Naive thymus-derived CD4-positive, alpha-beta T cell (primary cell): ENCODE data around the gene LCLAT1. TPM values are rescaled to one million over a fixed set of nuclear protein-coding genes. Genes with fewer than 3 reads are reported as not detected.

Source experiments
- ATAC-seq: fragments of 150-1000 bp; cut with Tn5 transposase; 2 replicates; pipeline ENCODE4 v1.10.0; 2021; ENCODE audit warnings: mild to moderate bottlenecking, moderate library complexity
- CTCF ChIA-PET: fragments of 350-600 bp; sonication (Branson Sonifier 250); formaldehyde crosslinking; loops from one replicate; lab custom pipeline; 2021; ENCODE audit warnings: antibody characterized with exemption; lab: Charles Lee
- POLR2A ChIA-PET: fragments of 350-600 bp; sonication (Branson Sonifier 250); formaldehyde crosslinking; loops from one replicate; lab custom pipeline; 2021; ENCODE audit warnings: antibody characterized with exemption, inconsistent platforms; lab: Charles Lee
- DNase-seq, 9 donors: peaks; one replicate each; pipeline versions ENCODE4 v3.0.0 to v3.0.0-alpha.2; 2020 to 2022; ENCODE audit warnings: mixed read lengths in 1 of 9
- H3K27ac ChIP-seq: one replicate; pipeline ENCODE4 v1.7.0; 2013; ENCODE audit warnings: mild to moderate bottlenecking, low read depth, low read length, moderate library complexity
- H3K27me3 ChIP-seq, 2 donors: one replicate each; pipeline ENCODE4 v1.7.0; 2013; ENCODE audit warnings: low read length in 2 of 2, mild to moderate bottlenecking in 2 of 2, moderate library complexity in 2 of 2; ENCODE audit not compliant: control insufficient read depth in 2 of 2, insufficient read depth in 2 of 2
- H3K36me3 ChIP-seq, 3 experiments: 1 replicate in 2 of 3; 2 replicates in 1 of 3; pipeline ENCODE4 v1.7.0; 2013; ENCODE audit warnings: low read length in 3 of 3, mild to moderate bottlenecking in 3 of 3, moderate library complexity in 1 of 3; ENCODE audit not compliant: insufficient read depth in 3 of 3, control insufficient read depth in 2 of 3
- H3K4me1 ChIP-seq, 2 donors: one replicate each; pipeline ENCODE4 v1.7.0; 2013; ENCODE audit warnings: low read length in 2 of 2, mild to moderate bottlenecking in 2 of 2, moderate library complexity in 1 of 2; ENCODE audit not compliant: control insufficient read depth in 2 of 2, insufficient read depth in 2 of 2
- H3K4me3 ChIP-seq: 2 replicates; pipeline ENCODE4 v1.7.0; 2013; ENCODE audit warnings: mild to moderate bottlenecking, low read length
- H3K9me3 ChIP-seq, 3 experiments: 1 replicate in 2 of 3; 2 replicates in 1 of 3; pipeline ENCODE4 v1.7.0; 2013; ENCODE audit warnings: low read length in 3 of 3; ENCODE audit not compliant: control insufficient read depth in 2 of 3
- H3K27ac Mint-ChIP-seq, 9 donors: one replicate each; pipeline ENCODE4 v1.8.0; 2020 to 2022; ENCODE audit warnings: mixed read lengths in 9 of 9, mild to moderate bottlenecking in 8 of 9, moderate library complexity in 5 of 9, inconsistent platforms in 2 of 9
- H3K27me3 Mint-ChIP-seq, 5 donors: one replicate each; pipeline ENCODE4 v1.8.0; 2021 to 2022; ENCODE audit warnings: mixed read lengths in 5 of 5, mild to moderate bottlenecking in 1 of 5
- H3K36me3 Mint-ChIP-seq, 5 donors: one replicate each; pipeline ENCODE4 v1.8.0; 2020 to 2022; ENCODE audit warnings: mixed read lengths in 5 of 5, mild to moderate bottlenecking in 3 of 5, inconsistent platforms in 1 of 5
- H3K4me1 Mint-ChIP-seq, 7 donors: one replicate each; pipeline ENCODE4 v1.8.0; 2020 to 2022; ENCODE audit warnings: mixed read lengths in 7 of 7, mild to moderate bottlenecking in 3 of 7, inconsistent platforms in 1 of 7
- H3K4me3 Mint-ChIP-seq, 10 donors: one replicate each; pipeline ENCODE4 v1.8.0; 2020 to 2022; ENCODE audit warnings: mild to moderate bottlenecking in 10 of 10, mixed read lengths in 10 of 10, moderate library complexity in 6 of 10, inconsistent platforms in 2 of 10
- H3K9me3 Mint-ChIP-seq, 11 donors: one replicate each; pipeline ENCODE4 v1.8.0; 2020 to 2022; ENCODE audit warnings: mixed read lengths in 11 of 11, mild to moderate bottlenecking in 4 of 11, inconsistent platforms in 1 of 11, moderate library complexity in 1 of 11
- intact Hi-C, 2 donors: fragments of 100-400 bp; cut with micrococcal nuclease; formaldehyde crosslinking; loops; one replicate each; pipeline ENCODE4 v1.15.1; 2023
- polyA plus RNA-seq, 2 donors: library from polyadenylated mRNA; unstranded; fragments of 300-500 nt; fragmentation: Illumina TruSeq; gene quantifications; one replicate each; pipeline ENCODE4 v1.2.3, GENCODE V29; 2021
- total RNA-seq, 6 experiments: library from RNA in 5 of 6; stranded (reverse) in 5 of 6; gene quantifications; 1 replicate in 5 of 6; 2 replicates in 1 of 6; pipeline ENCODE4 v1.2.3 and lab custom pipeline; 2021 to 2026

LCLAT1 gene
- total and polyA plus RNA-seq, 7 experiments from 2014 or later, result 16.2 to 37.6 (median 22.2) TPM

DNA sequence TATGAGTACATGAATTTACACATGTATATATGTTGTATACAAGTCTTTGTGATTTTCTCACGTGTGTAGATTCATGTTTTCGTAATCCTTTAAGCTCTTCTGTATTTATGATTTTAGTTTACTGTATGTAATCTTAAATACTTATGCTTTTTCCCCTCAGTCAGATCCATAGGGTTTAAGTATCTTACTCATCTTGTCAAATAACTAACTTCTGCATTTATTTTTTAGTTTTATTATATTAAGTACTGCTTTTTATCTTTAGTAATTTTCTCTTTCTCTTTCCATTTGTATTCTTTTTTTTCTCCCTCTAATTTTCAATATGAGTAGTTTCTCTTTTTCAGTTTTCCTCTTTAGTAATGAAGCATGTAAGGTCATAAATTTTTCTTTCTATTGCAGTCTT lies 179.4 kb downstream of the LCLAT1 start:
- ATAC-seq (no peak), DNase-seq (no peak)
- Histone ChIP-seq H3K9me3 (no peaks in the 10 kb centered on the region), H3K4me1 (peaks cover 0 to 10% of the 10 kb centered on the region in 2 donors), H3K27ac (no peak overlapping the region), H3K4me3 (no peak overlapping the region), H3K27me3 (no peaks in the 10 kb centered on the region), H3K36me3 (peaks cover 0 to 8% (median 0%) of the 10 kb centered on the region in 3 experiments)
- ChIA-PET CTCF (no interaction called here), POLR2A (no interaction called here)
- Mint-ChIP-seq H3K36me3 (peaks cover 10 to 29% (median 20%) of the 10 kb centered on the region in 5 donors), H3K4me1 (peaks cover 14 to 73% (median 33%) of the 10 kb centered on the region in 7 donors), H3K4me3 (no peak overlapping the region), H3K9me3 (peaks cover 0 to 4% (median 0%) of the 10 kb centered on the region in 11 donors), H3K27me3 (no peaks in the 10 kb centered on the region), H3K27ac (no peak overlapping the region)
- intact Hi-C loops, result no loop called here

DNA sequence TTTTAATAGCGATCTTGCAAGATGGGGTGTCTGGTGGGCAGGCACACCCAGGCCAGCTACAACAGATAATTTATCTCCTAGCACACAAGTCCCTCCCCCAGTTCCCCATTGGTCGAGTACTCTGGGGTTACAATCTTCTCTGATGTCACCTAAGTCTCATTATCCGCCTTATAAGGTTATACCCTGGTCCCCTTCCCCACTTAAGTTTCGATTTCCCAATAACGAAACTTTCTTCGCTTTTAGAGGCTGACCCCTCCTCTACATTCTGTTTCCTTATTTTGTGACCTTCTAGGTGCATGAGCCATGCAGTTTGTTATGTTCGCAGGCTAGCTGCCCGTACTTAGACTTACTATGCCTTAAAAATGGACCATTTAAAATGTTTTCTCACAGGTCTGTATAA lies 180.1 kb downstream of the LCLAT1 start:
- no peak overlapping the region for H3K27ac Mint-ChIP-seq
- ChIA-PET POLR2A (no interaction called here), CTCF (no interaction called here)
- H3K36me3 Mint-ChIP-seq, result peaks cover 10 to 25% (median 14%) of the 10 kb centered on the region in 5 donors
- no peaks in the 10 kb centered on the region for H3K27me3 Mint-ChIP-seq
- ATAC-seq (no peak), DNase-seq (no peak)
- H3K27ac ChIP-seq, result no peak overlapping the region
- H3K4me3 ChIP-seq, result no peak overlapping the region
- intact Hi-C loops, result no loop called here
- no peaks in the 10 kb centered on the region for H3K9me3 ChIP-seq
- peaks cover 0 to 10% of the 10 kb centered on the region in 2 donors for H3K4me1 ChIP-seq
- no peaks in the 10 kb centered on the region for H3K27me3 ChIP-seq
- peaks cover 0 to under 1% (median 0%) of the 10 kb centered on the region in 3 experiments for H3K36me3 ChIP-seq
- H3K9me3 Mint-ChIP-seq, result peaks cover 0 to 4% (median 0%) of the 10 kb centered on the region in 11 donors
- H3K4me1 Mint-ChIP-seq, result peaks cover 13 to 69% (median 34%) of the 10 kb centered on the region in 7 donors
- H3K4me3 Mint-ChIP-seq, result no peak overlapping the region

DNA sequence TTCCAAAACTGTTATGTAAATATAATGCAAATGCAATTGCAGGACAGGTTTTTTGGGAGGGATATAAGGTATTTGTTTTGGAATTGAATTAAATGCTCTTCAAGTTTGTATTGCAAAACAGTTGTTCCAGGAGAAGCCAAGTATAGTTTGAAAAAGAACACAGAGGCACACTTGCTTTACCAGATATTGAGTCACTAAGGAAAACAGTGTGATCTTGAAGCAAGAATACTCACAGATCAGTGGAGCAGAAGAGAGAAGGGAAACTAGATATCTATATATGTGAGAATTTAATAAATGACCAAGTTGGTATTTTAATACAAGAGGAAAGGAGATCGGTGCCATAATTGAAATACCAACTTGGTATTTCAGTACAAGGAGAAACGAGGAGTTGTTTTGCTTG lies 181.3 kb downstream of the LCLAT1 start:
- peak overlapping the region in 1 of 9 donors; percentile 13 for H3K27ac Mint-ChIP-seq
- CTCF ChIA-PET, result no interaction called here

DNA sequence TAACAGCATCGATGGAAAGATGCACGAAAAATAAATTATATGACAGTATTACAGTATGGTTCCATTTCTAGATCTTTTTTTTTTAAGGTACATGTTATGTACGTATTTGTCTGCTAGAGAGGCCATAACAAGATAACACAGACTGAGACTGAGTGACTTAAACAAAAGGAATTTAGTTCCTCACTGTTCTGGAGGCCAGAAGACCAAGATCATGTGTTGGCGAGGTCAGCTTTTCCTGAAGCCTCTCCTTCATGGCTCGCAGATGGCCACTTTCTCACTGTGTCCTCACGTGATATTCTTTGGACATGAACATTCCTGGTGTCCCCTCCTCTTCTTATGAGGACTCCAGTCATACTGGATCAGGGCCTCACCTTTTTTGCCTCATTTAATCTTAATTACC lies 182.8 kb downstream of the LCLAT1 start:
- Histone ChIP-seq H3K4me3 (no peak overlapping the region), H3K4me1 (peaks cover 0 to 10% of the 10 kb centered on the region in 2 donors), H3K27ac (no peak overlapping the region), H3K27me3 (no peaks in the 10 kb centered on the region), H3K36me3 (no peaks in the 10 kb centered on the region), H3K9me3 (no peaks in the 10 kb centered on the region)
- Mint-ChIP-seq H3K27ac (no peak overlapping the region), H3K4me1 (peaks cover 13 to 50% (median 29%) of the 10 kb centered on the region in 7 donors), H3K4me3 (no peak overlapping the region), H3K9me3 (peaks cover 0 to 1% (median 0%) of the 10 kb centered on the region in 11 donors), H3K27me3 (no peaks in the 10 kb centered on the region), H3K36me3 (peaks cover 0 to 8% (median 1%) of the 10 kb centered on the region in 5 donors)
- intact Hi-C loops, result no loop called here
- ChIA-PET CTCF (no interaction called here), POLR2A (no interaction called here)
- no peak for DNase-seq
- ATAC-seq, result no peak

More for the DNA sequence above, 181.3 kb downstream of the LCLAT1 start:
- Mint-ChIP-seq H3K9me3 (peaks cover 0 to 4% (median 0%) of the 10 kb centered on the region in 11 donors), H3K4me1 (peaks cover 13 to 63% (median 29%) of the 10 kb centered on the region in 7 donors), H3K4me3 (no peak overlapping the region), H3K27me3 (no peaks in the 10 kb centered on the region), H3K36me3 (peaks cover 4 to 16% (median 8%) of the 10 kb centered on the region in 5 donors)
- Histone ChIP-seq H3K27ac (no peak overlapping the region), H3K4me1 (peaks cover 0 to 10% of the 10 kb centered on the region in 2 donors), H3K9me3 (no peaks in the 10 kb centered on the region), H3K4me3 (no peak overlapping the region), H3K36me3 (no peaks in the 10 kb centered on the region), H3K27me3 (no peaks in the 10 kb centered on the region)
- ATAC-seq (no peak), DNase-seq (no peak)
- intact Hi-C loops, result no loop called here
- POLR2A ChIA-PET, result no interaction called here

GRCh38 chr2:30631051-30631671 lies 184.1 kb downstream of the LCLAT1 start:
- peak in 5 of 9 donors; percentile 4 to 31 (median 15) for DNase-seq
- no peaks in the 10 kb centered on the region for H3K27me3 Mint-ChIP-seq
- H3K27me3 ChIP-seq, result no peaks in the 10 kb centered on the region
- intact Hi-C loops, result no loop called here
- H3K9me3 ChIP-seq, result no peaks in the 10 kb centered on the region
- no peaks in the 10 kb centered on the region for H3K36me3 ChIP-seq
- H3K27ac Mint-ChIP-seq, result peak overlapping the region in 6 of 9 donors; percentile 7 to 53 (median 29)
- H3K36me3 Mint-ChIP-seq, result peaks cover 0 to 4% (median 4%) of the 10 kb centered on the region in 5 donors
- POLR2A ChIA-PET, result interaction anchor here (0.9 kb wide), 1 partner anchor 8 kb away, joined by 3 read pairs; no protein-coding TSS in a partner anchor
- CTCF ChIA-PET, result interaction anchor here (1.2 kb wide), 1 partner anchor 80 kb away, joined by 3 read pairs; no protein-coding TSS in a partner anchor
- peaks cover 9 to 45% (median 29%) of the 10 kb centered on the region in 7 donors for H3K4me1 Mint-ChIP-seq
- peaks cover 0 to 10% of the 10 kb centered on the region in 2 donors for H3K4me1 ChIP-seq
- H3K27ac ChIP-seq, result no peak overlapping the region
- H3K9me3 Mint-ChIP-seq, result no peaks in the 10 kb centered on the region
- H3K4me3 Mint-ChIP-seq, result peak overlapping the region in 2 of 10 donors; percentile 16 to 39
- peak; percentile 37 for ATAC-seq
- H3K4me3 ChIP-seq, result no peak overlapping the region

- no peaks in the 10 kb centered on the region for H3K27me3 Mint-ChIP-seq
- Histone ChIP-seq H3K27ac (no peak overlapping the region), H3K27me3 (no peaks in the 10 kb centered on the region), H3K9me3 (no peaks in the 10 kb centered on the region), H3K4me1 (peaks cover 0 to 10% of the 10 kb centered on the region in 2 donors), H3K36me3 (no peaks in the 10 kb centered on the region), H3K4me3 (no peak overlapping the region)
- H3K4me1 Mint-ChIP-seq, result peaks cover 8 to 35% (median 29%) of the 10 kb centered on the region in 7 donors
- H3K36me3 Mint-ChIP-seq, result peaks cover 0 to 14% (median 4%) of the 10 kb centered on the region in 5 donors
- ChIA-PET CTCF (interaction anchor here (1.3 kb wide), 1 partner anchor 14 kb away, joined by 3 read pairs; no protein-coding TSS in a partner anchor), POLR2A (interaction anchor here (0.6 kb wide), 1 partner anchor 393 kb away, joined by 3 read pairs; no protein-coding TSS in a partner anchor)
- no peak for ATAC-seq
- intact Hi-C loops, result no loop called here
- no peak for DNase-seq
- H3K27ac Mint-ChIP-seq, result no peak overlapping the region
- H3K9me3 Mint-ChIP-seq, result peaks cover 0 to 4% (median 0%) of the 10 kb centered on the region in 11 donors
- no peak overlapping the region for H3K4me3 Mint-ChIP-seq
These were observed 186.0 kb downstream of the LCLAT1 start for GRCh38 chr2:30633039-30633438.
